Keratinocyte (primary cell): ENCODE results near the gene NCL. TPM values are rescaled to one million over a fixed set of nuclear protein-coding genes. Genes with fewer than 3 reads are reported as not detected.

Experiments
- DNase-seq: peaks from one replicate; pipeline ENCODE4 v3.0.0-alpha.2; 2011; ENCODE audit warnings: low read depth, missing footprints, low spot score
- FAIRE-seq: peaks from 2 replicates; lab custom pipeline; 2011; peaks lifted over from hg19 to GRCh38; lab: Jason Lieb, UNC
- H2AFZ ChIP-seq: 2 replicates; pipeline ENCODE4 v1.6.0; 2012; ENCODE audit warnings: low read length, control low read depth, inconsistent platforms; ENCODE audit not compliant: control insufficient read depth
- H3K27ac ChIP-seq: 2 replicates; pipeline ENCODE4 v1.5.1; 2011; ENCODE audit warnings: low read length; ENCODE audit not compliant: control insufficient read depth, insufficient read depth
- H3K27me3 ChIP-seq: 3 replicates; pipeline ENCODE4 v1.6.0; 2011; ENCODE audit warnings: low read length; ENCODE audit not compliant: control insufficient read depth, insufficient read depth; ENCODE audit errors: extremely low read depth
- H3K36me3 ChIP-seq, 2 experiments: 2 replicates in 1 of 2; 3 replicates in 1 of 2; pipeline ENCODE4 v1.5.1; 2011; ENCODE audit warnings: low read length in 2 of 2, mild to moderate bottlenecking in 1 of 2; ENCODE audit not compliant: control insufficient read depth in 2 of 2, insufficient read depth in 2 of 2; ENCODE audit errors: extremely low read depth in 1 of 2
- H3K4me1 ChIP-seq: 3 replicates; pipeline ENCODE4 v1.5.1; 2011; ENCODE audit warnings: low read length; ENCODE audit not compliant: control insufficient read depth, insufficient read depth; ENCODE audit errors: extremely low read depth
- H3K4me2 ChIP-seq: 3 replicates; pipeline ENCODE4 v1.6.0; 2011; ENCODE audit warnings: low read depth, low read length; ENCODE audit not compliant: control insufficient read depth, insufficient read depth; ENCODE audit errors: extremely low read depth
- H3K4me3 ChIP-seq, 3 experiments: fragments of 200-600 bp in 1 of 3; sonication (generic) in 1 of 3; 2 replicates in 2 of 3; 3 replicates in 1 of 3; pipeline ENCODE4 v1.5.1; 2011 to 2016; ENCODE audit warnings: low read length in 3 of 3, mild to moderate bottlenecking in 3 of 3, control low read depth in 2 of 3, inconsistent platforms in 1 of 3, low read depth in 1 of 3, mixed read lengths in 1 of 3, mixed run types in 1 of 3, moderate library complexity in 1 of 3; ENCODE audit not compliant: control insufficient read depth in 2 of 3, insufficient read depth in 2 of 3; ENCODE audit errors: extremely low read depth in 1 of 3
- H3K79me2 ChIP-seq: 2 replicates; pipeline ENCODE4 v1.6.0; 2012; ENCODE audit warnings: low read length; ENCODE audit not compliant: control insufficient read depth, insufficient read depth
- H3K9ac ChIP-seq: 3 replicates; pipeline ENCODE4 v1.6.0; 2011; ENCODE audit warnings: low read length; ENCODE audit not compliant: control insufficient read depth, insufficient read depth; ENCODE audit errors: extremely low read depth
- H3K9me1 ChIP-seq: 3 replicates; pipeline ENCODE4 v1.6.0; 2011; ENCODE audit warnings: low read length; ENCODE audit not compliant: control insufficient read depth, insufficient read depth; ENCODE audit errors: extremely low read depth
- H3K9me3 ChIP-seq: 2 replicates; pipeline ENCODE4 v1.5.1; 2012; ENCODE audit warnings: low read depth, low read length; ENCODE audit not compliant: control insufficient read depth
- H4K20me1 ChIP-seq: 3 replicates; pipeline ENCODE4 v1.6.0; 2011; ENCODE audit warnings: low read length; ENCODE audit not compliant: control insufficient read depth, insufficient read depth; ENCODE audit errors: extremely low read depth
- EZH2 ChIP-seq: IDR thresholded peaks from one replicate; pipeline ENCODE4 v1.6.1; 2012; ENCODE audit warnings: inconsistent platforms, mild to moderate bottlenecking, low read length, moderate library complexity
- dilution Hi-C: fragments of 300-500 bp; cut with MboI; formaldehyde crosslinking; loops from one replicate; pipeline ENCODE4 v1.7.0; 2020; ENCODE audit warnings: low sequenced_read_pairs; ENCODE audit not compliant: extremely low pct_ligation_motif_present
- polyA plus RNA-seq, 5 experiments: library from polyadenylated mRNA; depleted of rRNA in 3 of 5; stranded (reverse) in 3 of 5; stranded (forward) in 1 of 5; unstranded in 1 of 5; fragments of >200 nt; gene quantifications; 1 replicate in 1 of 5; 2 replicates in 3 of 5; 3 replicates in 1 of 5; pipeline versions ENCODE4 v1.2.1 to v1.2.3, GENCODE V29; 2011 to 2012; ENCODE audit warnings: missing spikeins in 2 of 5, low read depth in 1 of 5, low replicate concordance in 1 of 5
- TF ChIP-seq, protein P1 (sequence below), 3 experiments: IDR thresholded peaks in 1 of 3; conservative IDR thresholded peaks in 1 of 3; optimal IDR thresholded peaks in 1 of 3; 2 replicates in 2 of 3; 3 replicates in 1 of 3; pipeline versions ENCODE3 to v1.5.1; 2011; ENCODE audit warnings: low read length in 3 of 3, mild to moderate bottlenecking in 3 of 3, moderate library complexity in 2 of 3, control low read depth in 1 of 3, inconsistent platforms in 1 of 3; ENCODE audit not compliant: insufficient read depth in 2 of 3; ENCODE audit errors: extremely low read depth in 1 of 3

NCL gene
- polyA plus RNA-seq, 1 donor (not counting 4 experiments of a cell fraction or from before 2014, with no cell fraction given), result 247 TPM

DNA sequence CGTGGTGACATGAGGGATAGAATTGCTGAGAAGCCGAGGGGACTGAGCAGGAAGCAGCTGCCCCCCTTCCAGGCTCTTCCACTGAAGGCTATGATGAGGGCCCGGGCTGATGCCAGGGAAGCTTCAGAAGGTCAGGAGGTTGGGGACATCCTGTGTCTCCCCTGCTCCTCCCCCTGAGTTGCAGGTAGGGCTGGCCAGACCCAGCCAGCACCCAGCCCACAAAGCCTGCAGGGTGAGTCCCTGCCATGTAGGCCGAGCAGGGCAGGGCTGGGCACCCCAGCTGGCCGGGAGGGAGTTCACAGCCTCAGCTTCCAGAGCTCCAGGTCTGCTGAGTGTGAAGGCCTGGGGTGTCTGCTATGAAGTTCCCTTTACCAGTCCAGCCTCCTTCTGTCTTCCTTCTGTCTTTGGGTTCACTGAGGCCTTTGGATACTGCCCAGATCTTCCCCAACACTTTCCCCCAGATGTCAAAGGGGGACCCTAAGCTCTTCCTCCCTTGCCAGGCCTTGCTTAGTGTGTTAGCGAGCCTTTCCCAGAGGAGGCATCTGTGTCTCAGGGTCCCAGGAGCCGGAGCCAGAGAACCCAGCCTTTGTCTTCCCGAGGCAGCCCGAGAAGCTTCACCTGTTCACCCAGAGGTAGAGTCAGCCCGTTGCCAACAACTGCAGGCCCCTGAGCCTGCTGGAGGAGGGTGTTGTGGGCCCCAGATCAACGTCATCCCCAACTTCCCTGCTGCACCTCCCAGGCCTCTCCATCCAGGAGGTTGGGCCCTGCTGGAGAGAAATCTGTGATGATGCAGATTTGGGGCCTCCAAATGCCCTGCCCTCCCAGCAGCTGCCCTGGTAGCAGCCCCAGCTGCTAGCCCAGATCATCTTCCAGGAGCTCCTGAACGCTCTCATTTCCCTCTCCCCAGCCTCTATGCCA lies 3.6 kb upstream of the NCL start:
- TF ChIP-seq, protein P1, sequence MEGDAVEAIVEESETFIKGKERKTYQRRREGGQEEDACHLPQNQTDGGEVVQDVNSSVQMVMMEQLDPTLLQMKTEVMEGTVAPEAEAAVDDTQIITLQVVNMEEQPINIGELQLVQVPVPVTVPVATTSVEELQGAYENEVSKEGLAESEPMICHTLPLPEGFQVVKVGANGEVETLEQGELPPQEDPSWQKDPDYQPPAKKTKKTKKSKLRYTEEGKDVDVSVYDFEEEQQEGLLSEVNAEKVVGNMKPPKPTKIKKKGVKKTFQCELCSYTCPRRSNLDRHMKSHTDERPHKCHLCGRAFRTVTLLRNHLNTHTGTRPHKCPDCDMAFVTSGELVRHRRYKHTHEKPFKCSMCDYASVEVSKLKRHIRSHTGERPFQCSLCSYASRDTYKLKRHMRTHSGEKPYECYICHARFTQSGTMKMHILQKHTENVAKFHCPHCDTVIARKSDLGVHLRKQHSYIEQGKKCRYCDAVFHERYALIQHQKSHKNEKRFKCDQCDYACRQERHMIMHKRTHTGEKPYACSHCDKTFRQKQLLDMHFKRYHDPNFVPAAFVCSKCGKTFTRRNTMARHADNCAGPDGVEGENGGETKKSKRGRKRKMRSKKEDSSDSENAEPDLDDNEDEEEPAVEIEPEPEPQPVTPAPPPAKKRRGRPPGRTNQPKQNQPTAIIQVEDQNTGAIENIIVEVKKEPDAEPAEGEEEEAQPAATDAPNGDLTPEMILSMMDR (optimal IDR thresholded peaks at IDR 0.05 in 1 of 3, IDR thresholded peaks at IDR 0.05 in 1 of 3, conservative IDR thresholded peaks at IDR 0.05 in 1 of 3; ENCODE audit: extremely low read depth in 1 of 3, insufficient read depth in 2 of 3, low read length in 3 of 3), result no peak
- no peak for TF ChIP-seq EZH2
- no peaks in the 10 kb centered on the region for H3K9me3 ChIP-seq
- H4K20me1 ChIP-seq, result peaks cover 6% of the 10 kb centered on the region
- dilution Hi-C loops, result no loop called here
- H3K9ac ChIP-seq, result no peak overlapping the region
- no peak overlapping the region for H3K4me2 ChIP-seq
- H3K79me2 ChIP-seq, result peaks cover 14% of the 10 kb centered on the region
- H3K4me3 ChIP-seq, result no peak overlapping the region
- DNase-seq (no peak), FAIRE-seq (no peak)
- H3K4me1 ChIP-seq, result peaks cover 2% of the 10 kb centered on the region
- no peak overlapping the region for H3K27ac ChIP-seq
- H3K27me3 ChIP-seq, result no peaks in the 10 kb centered on the region
- H2AFZ ChIP-seq, result no peak overlapping the region
- H3K9me1 ChIP-seq, result no peaks in the 10 kb centered on the region
- peaks cover 0 to 5% of the 10 kb centered on the region in 2 experiments for H3K36me3 ChIP-seq

DNA sequence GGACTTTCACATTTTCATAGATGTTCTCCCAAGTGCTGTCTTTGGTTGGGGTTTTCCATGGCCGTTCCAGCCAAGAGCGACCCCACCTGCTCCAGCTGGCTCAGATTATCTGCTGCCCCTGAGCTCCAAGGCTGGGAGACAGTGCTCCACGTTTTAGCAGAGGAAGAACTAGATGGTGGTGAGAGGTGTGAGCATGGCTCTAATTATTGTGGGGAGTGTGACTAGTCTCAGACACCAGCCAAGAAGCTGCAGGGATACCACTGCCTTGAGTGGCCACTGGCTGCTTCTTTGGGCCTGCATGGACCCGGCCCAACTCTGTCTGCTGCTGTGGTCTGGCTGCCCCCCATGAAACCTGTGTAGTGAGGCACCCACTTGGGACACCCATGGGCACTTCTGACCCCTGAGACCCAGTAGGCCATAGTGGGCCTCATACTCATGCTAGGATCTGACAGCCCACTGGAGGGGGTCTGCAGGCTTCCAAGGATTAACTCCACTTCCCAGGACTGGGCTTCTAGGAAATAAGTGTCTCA lies 2.8 kb upstream of the NCL start:
- Histone ChIP-seq H3K9me3 (no peaks in the 10 kb centered on the region), H3K27ac (no peak overlapping the region), H3K36me3 (peaks cover 2 to 12% of the 10 kb centered on the region in 2 experiments), H3K9me1 (no peaks in the 10 kb centered on the region), H4K20me1 (peaks cover 11% of the 10 kb centered on the region), H3K4me1 (peaks cover 5% of the 10 kb centered on the region), H3K27me3 (no peaks in the 10 kb centered on the region), H3K4me3 (no peak overlapping the region), H3K79me2 (peaks cover 22% of the 10 kb centered on the region), H2AFZ (no peak overlapping the region), H3K4me2 (no peak overlapping the region), H3K9ac (no peak overlapping the region)
- FAIRE-seq (no peak), DNase-seq (no peak)
- no peak for TF ChIP-seq EZH2
- TF ChIP-seq, protein P1 (optimal IDR thresholded peaks at IDR 0.05 in 1 of 3, IDR thresholded peaks at IDR 0.05 in 1 of 3, conservative IDR thresholded peaks at IDR 0.05 in 1 of 3; ENCODE audit: extremely low read depth in 1 of 3, insufficient read depth in 2 of 3, low read length in 3 of 3), result no peak
- dilution Hi-C loops, result no loop called here
